Adrenal gland (tissue), 5 donors: ENCODE results near the gene PHLDA3.

Source experiments
- CTCF ChIP-seq, 6 experiments: fragments of 450-650 bp in 4 of 6; fragments of 200-600 bp in 2 of 6; sonication (generic) in 1 of 6; IDR thresholded peaks; 1 replicate in 5 of 6; 2 replicates in 1 of 6; pipeline versions ENCODE4 v1.5.1 to v1.8.0; 2016 to 2021; ENCODE audit warnings: antibody characterized with exemption in 6 of 6, mild to moderate bottlenecking in 2 of 6, moderate library complexity in 1 of 6
- POLR2A ChIP-seq, 2 donors: fragments of 450-650 bp; IDR thresholded peaks; one replicate each; pipeline ENCODE4 v1.6.1; 2017; ENCODE audit warnings: antibody characterized with exemption in 2 of 2, mild to moderate bottlenecking in 2 of 2, moderate library complexity in 1 of 2
- donor health status: DM: no; HTN: no; CAD: no.

GRCh38 chr1:201513498-201514243, 44.7 kb upstream of the PHLDA3 start:
- no peak for TF ChIP-seq CTCF (IDR thresholded peaks at IDR 0.05)
- no peak for TF ChIP-seq POLR2A (IDR thresholded peaks at IDR 0.05)
